Activated CD4-positive, alpha-beta T cell treated with anti-CD3 and anti-CD28 coated beads for 1 hour (primary cell): Measurements from ENCODE around the gene SNX22.
"Not testable (repeated sequence)": the region's sequence is repeated elsewhere in the genome, so short reads cannot be mapped to it uniquely, and the experiment has no call there.

ENCODE experiments used
- DNase-seq: peaks from one replicate; pipeline ENCODE4 v3.0.0-alpha.2; 2020

The SNX22 gene

GRCh38 chr15:64151727-64152506, at the start of gene SNX22:
Gene SNX22 (plus strand): TSS chr15:64151731. CDS start chr15:64151776, 45 bp downstream.
- DNase-seq = no peak

GRCh38 chr15:64102497-64102896, 49.0 kb upstream of the SNX22 start:
- no peak for DNase-seq

DNA sequence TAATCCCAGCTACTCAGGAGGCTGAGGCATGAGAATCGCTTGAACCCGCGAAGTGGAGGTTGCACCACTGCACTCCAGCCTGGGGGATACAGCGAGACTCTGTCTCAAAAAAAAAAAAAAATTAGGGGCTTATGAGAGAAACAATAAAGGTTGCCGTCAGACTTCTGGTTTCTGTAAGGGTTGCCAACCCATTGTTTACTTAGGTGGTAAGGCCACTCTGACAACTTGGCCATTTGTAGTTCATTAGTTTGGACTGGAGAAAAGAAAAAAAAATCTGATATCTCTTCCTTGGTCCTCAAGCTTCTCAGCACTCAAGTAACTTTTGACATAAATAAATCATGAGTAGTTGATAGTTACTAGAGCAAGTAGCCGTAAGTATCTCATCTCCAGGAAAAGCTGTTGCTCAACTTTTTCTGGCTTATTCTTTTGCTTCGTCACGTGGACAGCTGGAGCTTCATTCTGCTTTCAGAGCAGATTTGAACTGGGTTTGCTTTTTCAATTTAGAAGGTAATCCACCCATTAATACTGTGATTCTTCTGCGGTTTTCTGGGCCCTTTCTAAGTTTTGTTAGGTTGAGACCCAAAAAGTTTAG, 46.3 kb upstream of the SNX22 start:
- DNase-seq = no peak

DNA sequence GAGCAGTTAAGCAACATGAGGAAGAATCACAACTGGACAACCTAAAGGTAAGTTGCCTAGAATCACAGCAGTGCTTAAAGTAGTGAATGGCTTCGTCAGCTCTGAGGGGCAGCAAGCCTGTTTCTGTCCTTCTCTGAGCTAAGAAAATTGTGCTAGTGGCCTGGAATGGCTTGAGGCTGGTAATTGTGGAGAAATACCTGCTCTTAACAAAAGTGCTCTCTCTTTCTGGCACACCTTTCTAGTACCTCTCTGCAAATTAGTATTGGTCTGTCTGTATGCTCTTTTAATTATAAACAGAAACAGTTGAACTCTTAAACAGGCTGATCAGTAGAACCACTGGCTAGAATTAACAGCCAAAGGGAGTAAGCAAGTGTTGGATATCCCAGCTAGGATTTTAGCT, 44.2 kb upstream of the SNX22 start:
- DNase-seq = no peak

GRCh38 chr15:64110108-64110701, 41.3 kb upstream of the SNX22 start:
- DNase-seq = not testable (repeated sequence)

DNA sequence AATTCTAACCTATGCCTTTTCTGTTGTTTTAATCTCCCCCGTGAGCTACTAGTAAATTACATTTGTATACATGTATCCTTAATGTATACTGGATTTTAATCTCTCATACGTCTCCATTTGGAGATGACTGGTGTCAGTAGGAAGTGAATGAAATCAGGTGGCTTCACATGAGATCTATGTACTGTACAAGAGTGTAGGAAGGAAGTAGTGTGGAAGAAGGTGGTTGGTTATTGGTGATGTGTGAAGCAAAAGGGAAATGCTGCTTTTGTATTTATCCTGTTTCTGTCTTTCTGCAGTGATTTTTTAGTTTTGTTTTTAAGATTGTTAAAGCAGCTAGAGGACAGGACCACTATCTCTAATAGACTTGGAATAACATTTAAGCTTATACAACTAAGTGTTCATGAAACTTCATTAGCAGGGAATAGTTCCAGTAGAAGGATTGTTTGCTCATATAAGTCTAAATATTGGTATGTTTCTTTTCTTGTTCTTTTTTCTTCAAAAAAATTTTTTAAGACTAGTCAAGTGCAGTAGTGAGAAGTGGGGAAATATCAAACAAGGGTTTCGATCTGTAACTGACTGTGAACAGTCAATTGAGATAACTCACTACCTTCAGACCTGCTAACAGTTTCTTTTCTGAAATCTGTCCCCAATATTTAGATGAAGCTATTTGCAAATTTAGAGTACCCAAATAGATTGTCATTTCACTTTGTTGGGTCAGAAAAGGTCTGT, 40.4 kb upstream of the SNX22 start:
- DNase-seq = no peak

DNA sequence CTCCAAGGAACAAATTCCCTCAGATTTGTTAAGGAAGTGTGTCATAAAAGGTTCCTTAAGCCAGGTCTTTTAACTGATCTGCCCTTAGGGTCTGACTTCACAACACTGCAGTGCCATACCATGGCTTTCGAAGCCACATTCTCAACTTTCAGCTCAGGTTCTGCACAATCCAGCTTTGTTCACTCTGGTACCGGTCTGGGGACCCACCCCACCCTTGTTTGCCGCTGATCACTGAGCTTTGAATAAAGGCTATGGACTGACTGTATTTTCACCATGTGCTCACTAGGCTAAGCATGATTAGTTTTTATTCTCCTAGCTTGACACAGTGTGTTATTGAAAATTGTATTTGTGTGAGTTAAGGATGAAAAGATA, 39.9 kb upstream of the SNX22 start:
- DNase-seq = no peak

- DNase-seq = no peak
Observed at GRCh38 chr15:64112073-64112772, 39.3 kb upstream of the SNX22 start.

GRCh38 chr15:64112904-64113303, 38.6 kb upstream of the SNX22 start:
- DNase-seq = no peak

DNA sequence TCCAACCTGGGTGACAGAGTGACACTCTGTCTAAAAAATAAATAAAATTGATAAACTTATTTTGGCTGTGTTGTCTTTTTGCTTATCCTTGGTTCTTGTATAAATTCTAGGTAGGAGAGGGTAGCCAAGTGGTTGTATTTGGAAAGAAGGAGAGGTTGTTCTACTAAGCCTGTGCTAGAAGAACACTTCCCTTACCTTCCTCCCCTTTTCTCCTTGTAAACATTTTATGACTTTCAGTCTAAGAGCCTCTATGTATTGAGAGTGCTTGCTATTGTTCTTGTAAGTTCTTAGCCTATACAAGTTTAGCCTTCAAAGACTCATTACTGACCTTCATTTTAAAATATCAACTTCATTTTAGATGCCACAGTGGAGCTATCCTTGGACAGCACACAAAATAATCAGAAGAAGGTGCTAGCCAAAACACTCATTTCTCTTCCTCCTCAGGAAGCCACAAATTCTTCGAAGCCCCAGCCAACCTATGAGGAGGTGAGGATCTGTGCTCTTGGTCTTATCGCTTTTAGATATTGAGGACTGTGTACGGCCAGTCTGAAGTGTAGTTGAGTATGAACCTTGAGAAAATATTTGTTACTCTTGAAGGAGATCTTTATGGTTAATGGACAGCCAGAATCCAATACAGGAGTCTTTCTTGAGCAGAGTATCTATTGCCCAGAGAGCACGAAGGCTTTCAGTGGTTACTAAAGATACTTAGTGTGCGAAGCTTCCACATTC, 33.6 kb upstream of the SNX22 start:
- DNase-seq = no peak

DNA sequence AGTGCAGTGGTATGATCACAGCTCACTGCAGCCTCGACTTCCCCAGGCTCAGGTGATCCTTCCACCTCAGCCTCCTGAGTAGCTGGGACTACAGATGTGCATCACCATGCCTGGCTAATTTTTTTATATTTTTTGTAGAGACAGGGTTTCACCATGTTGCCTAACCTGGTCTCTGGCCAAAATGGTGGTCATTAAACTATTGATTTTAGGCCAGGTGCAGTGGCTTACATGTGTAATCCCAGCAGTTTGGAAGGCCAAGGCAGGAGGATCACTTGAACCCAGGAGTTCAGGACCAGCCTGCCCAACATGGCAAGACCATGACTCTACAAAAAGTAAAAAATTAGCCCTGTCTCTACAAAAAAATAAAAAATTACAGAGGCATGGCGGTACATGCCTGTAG, 31.2 kb upstream of the SNX22 start:
- not testable (repeated sequence) for DNase-seq

- no peak for DNase-seq
Observed at GRCh38 chr15:64121614-64122013, 29.9 kb upstream of the SNX22 start.

DNA sequence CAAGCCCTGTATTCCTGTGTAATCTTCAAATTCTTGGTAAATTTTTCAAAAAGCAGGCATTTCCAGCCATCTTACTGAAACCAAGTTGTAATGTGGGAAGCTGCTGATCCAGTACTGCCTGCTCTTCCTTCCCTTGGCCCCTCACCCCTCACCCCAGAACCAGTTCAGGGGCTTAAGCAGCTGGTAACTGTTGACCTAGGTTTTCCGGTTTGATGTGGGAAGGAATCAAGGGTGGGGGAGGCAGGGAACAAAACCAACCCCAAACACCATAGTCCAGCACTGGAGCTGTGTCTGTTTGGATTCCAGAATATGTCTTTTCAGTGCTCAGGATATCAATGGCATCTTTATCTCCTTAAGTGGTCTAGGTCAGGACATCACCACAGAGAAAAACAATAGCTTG, 29.1 kb upstream of the SNX22 start:
- no peak for DNase-seq

- DNase-seq = no peak
Observed at GRCh38 chr15:64122936-64123351, 28.6 kb upstream of the SNX22 start.

DNA sequence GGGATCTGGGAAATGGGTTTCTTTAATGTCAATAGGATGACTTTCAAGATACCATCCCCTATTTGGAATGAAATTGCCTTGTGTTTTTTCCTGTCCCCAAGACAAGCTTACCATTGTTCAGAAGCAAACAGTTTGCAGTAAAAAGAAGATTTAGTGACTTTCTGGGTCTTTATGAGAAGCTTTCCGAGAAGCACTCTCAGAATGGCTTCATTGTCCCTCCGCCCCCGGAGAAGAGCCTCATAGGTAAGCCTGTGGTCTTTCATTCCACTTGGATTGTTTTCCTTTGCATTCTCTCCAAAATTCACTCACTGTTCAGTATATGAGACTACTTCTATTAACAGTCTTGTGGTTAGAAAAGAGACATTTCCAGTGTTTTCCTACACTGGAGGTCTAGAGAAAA, 25.6 kb upstream of the SNX22 start:
- no peak for DNase-seq

DNA sequence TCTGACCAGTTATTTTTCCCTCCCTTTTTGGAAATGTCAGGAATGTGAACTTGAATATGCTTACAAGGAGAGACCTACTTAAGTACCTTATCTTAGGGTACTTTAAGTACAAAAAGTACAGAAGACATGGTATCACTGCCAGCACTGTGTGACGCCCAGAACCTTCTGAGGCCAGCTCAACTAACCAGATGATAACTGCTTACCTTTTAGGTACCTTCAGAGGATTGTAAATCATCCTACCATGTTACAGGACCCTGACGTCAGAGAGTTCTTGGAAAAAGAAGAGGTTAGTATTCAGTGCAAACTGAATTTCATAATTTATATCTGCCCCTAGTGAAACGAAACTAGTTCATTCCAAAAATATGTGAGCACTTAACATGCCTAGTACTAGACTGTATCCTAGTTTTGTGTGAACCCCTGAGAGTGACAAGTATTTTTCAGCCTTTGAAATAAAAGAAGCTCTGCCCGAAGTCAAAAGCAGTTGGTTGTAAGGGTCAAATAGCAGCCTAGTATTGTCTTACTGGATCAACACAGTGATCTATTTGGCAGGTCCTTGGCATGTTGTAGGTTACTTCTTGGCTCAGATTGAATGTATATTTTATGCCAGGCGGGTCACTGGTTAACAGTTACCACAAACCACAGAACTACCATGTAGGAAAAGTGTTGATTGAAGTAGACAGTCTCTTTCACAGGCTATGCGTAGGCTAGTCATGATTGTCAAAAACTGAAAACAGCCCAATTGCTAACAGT, 23.8 kb upstream of the SNX22 start:
- no peak for DNase-seq

- DNase-seq = no peak
Observed at GRCh38 chr15:64130159-64130558, 21.4 kb upstream of the SNX22 start.

GRCh38 chr15:64131547-64131946, 20.0 kb upstream of the SNX22 start:
- DNase-seq = no peak

DNA sequence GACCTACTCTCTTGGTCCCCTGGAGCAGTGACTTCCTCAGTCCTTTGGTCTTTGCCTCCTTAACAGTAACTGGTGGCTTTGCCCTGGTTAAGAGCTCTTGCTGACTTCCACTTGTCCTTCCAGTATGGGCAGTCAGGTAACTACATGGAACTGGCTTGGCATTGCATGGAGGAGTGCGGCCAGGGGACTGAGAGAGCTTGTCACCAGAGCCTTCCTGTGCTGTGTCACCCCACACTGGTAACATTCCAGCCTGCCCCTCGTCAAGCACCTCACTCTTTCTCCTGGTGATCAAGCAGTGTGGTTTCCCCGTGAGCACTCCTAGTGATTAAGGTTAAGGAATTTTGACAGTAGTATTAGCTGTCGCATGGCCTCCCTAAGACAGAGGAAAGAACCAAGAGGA, 19.3 kb upstream of the SNX22 start:
- DNase-seq = no peak

- DNase-seq = no peak
Observed at GRCh38 chr15:64133623-64134344, 17.7 kb upstream of the SNX22 start.

GRCh38 chr15:64134345-64134829, 17.1 kb upstream of the SNX22 start:
- DNase-seq = no peak
